WTC11 (cell line): ENCODE results near the gene ZNF512B. TPM values are rescaled to one million over a fixed set of nuclear protein-coding genes. Genes with fewer than 3 reads are reported as not detected.

Experiments
- ATAC-seq: fragments of 200-7000 bp; cut with Tn5 transposase; 2 replicates; pipeline ENCODE4 v1.10.0; 2021; ENCODE audit warnings: mild to moderate bottlenecking, moderate library complexity
- CTCF ChIA-PET: fragments of 300-600 bp; sonication (Branson Sonifier 250); formaldehyde crosslinking; loops from one replicate; lab custom pipeline; 2021; ENCODE audit warnings: antibody characterized with exemption; lab: Charles Lee
- POLR2A ChIA-PET: fragments of 350-600 bp; sonication (Branson Sonifier 250); formaldehyde crosslinking; loops from one replicate; lab custom pipeline; 2021; ENCODE audit warnings: antibody characterized with exemption; lab: Charles Lee
- DNase-seq: peaks from one replicate; pipeline ENCODE4 v3.0.0; 2021; ENCODE audit warnings: low spot score
- H3K27ac Mint-ChIP-seq: 2 replicates; pipeline ENCODE4 v1.8.0; 2021; ENCODE audit warnings: mixed read lengths
- H3K27me3 Mint-ChIP-seq: 2 replicates; pipeline ENCODE4 v1.8.0; 2021; ENCODE audit warnings: low read depth, mild to moderate bottlenecking, moderate library complexity, mixed read lengths
- H3K36me3 Mint-ChIP-seq: 2 replicates; pipeline ENCODE4 v1.8.0; 2021; ENCODE audit warnings: mixed read lengths
- H3K4me1 Mint-ChIP-seq: 2 replicates; pipeline ENCODE4 v1.8.0; 2022; ENCODE audit warnings: mixed read lengths
- H3K4me3 Mint-ChIP-seq: 2 replicates; pipeline ENCODE4 v1.8.0; 2021; ENCODE audit warnings: mild to moderate bottlenecking, moderate library complexity, mixed read lengths
- H3K9me3 Mint-ChIP-seq: 2 replicates; pipeline ENCODE4 v1.8.0; 2021; ENCODE audit warnings: mixed read lengths
- FOXK1 ChIP-seq: sonication (generic); formaldehyde crosslinking; IDR thresholded peaks from 2 replicates; pipeline ENCODE4 v1.8.0; 2022; ENCODE audit warnings: mild to moderate bottlenecking, moderate library complexity, missing genetic modification reagents
- GABPB1 ChIP-seq: sonication (generic); formaldehyde crosslinking; IDR thresholded peaks from 2 replicates; pipeline ENCODE4 v1.8.1; 2023; ENCODE audit warnings: mild to moderate bottlenecking, missing genetic modification reagents
- MYBL2 ChIP-seq: sonication (generic); formaldehyde crosslinking; IDR thresholded peaks from 2 replicates; pipeline ENCODE4 v1.8.1; 2023; ENCODE audit warnings: mild to moderate bottlenecking, moderate library complexity, missing genetic modification reagents
- NFATC4 ChIP-seq: fragments of 250-450 bp; sonication (Bioruptor Pico); IDR thresholded peaks from 2 replicates; pipeline ENCODE4 v1.9.0; 2021; ENCODE audit warnings: mild to moderate bottlenecking
- NFE2L1 ChIP-seq: sonication (generic); formaldehyde crosslinking; IDR thresholded peaks from 2 replicates; pipeline ENCODE4 v1.8.1; 2023; ENCODE audit warnings: missing genetic modification reagents
- NR1H2 ChIP-seq: sonication (generic); formaldehyde crosslinking; IDR thresholded peaks from 2 replicates; pipeline ENCODE4 v1.9.0; 2021; ENCODE audit warnings: mild to moderate bottlenecking, moderate library complexity, missing genetic modification reagents
- NR2C2 ChIP-seq: sonication (generic); formaldehyde crosslinking; IDR thresholded peaks from 2 replicates; pipeline ENCODE4 v1.8.0; 2022; ENCODE audit warnings: mild to moderate bottlenecking, missing genetic modification reagents
- TEAD4 ChIP-seq: sonication (generic); formaldehyde crosslinking; IDR thresholded peaks from 2 replicates; pipeline ENCODE4 v1.8.0; 2022; ENCODE audit warnings: mild to moderate bottlenecking, missing genetic modification reagents
- ZNF396 ChIP-seq: fragments of 250-450 bp; sonication (Bioruptor Pico); IDR thresholded peaks from 2 replicates; pipeline ENCODE4 v1.8.0; 2021; ENCODE audit warnings: mild to moderate bottlenecking, moderate library complexity, borderline replicate concordance
- total RNA-seq: library from RNA; stranded (reverse); gene quantifications from 3 replicates; pipeline ENCODE4 v1.2.3, GENCODE V29; 2021
- TF ChIP-seq, protein P1 (sequence below): sonication (generic); formaldehyde crosslinking; IDR thresholded peaks from 2 replicates; pipeline ENCODE4 v1.8.0; 2023; ENCODE audit warnings: missing genetic modification reagents
- TF ChIP-seq, protein P2 (sequence below): fragments of 250-450 bp; sonication (Bioruptor Pico); IDR thresholded peaks from 2 replicates; pipeline ENCODE4 v2.1.2; 2022; ENCODE audit warnings: mild to moderate bottlenecking, moderate library complexity
- TF ChIP-seq, protein P3 (sequence below): sonication (generic); formaldehyde crosslinking; IDR thresholded peaks from 2 replicates; pipeline ENCODE4 v1.8.0; 2022; ENCODE audit warnings: mild to moderate bottlenecking, missing genetic modification reagents
- TF ChIP-seq, protein P4 (sequence below): sonication (generic); formaldehyde crosslinking; IDR thresholded peaks from 2 replicates; pipeline ENCODE4 v1.8.1; 2023; ENCODE audit warnings: mild to moderate bottlenecking, missing genetic modification reagents
- TF ChIP-seq, protein P5 (sequence below): sonication (generic); formaldehyde crosslinking; IDR thresholded peaks from 2 replicates; pipeline ENCODE4 v1.8.1; 2023; ENCODE audit warnings: mild to moderate bottlenecking, missing genetic modification reagents
- TF ChIP-seq, protein P6 (sequence below): sonication (generic); formaldehyde crosslinking; IDR thresholded peaks from 2 replicates; pipeline ENCODE4 v1.8.1; 2023; ENCODE audit warnings: mild to moderate bottlenecking, moderate library complexity, missing genetic modification reagents
- TF ChIP-seq, protein P7 (sequence below): sonication (generic); formaldehyde crosslinking; IDR thresholded peaks from 2 replicates; pipeline ENCODE4 v1.8.1; 2023; ENCODE audit warnings: mild to moderate bottlenecking, missing genetic modification reagents, moderate library complexity

Gene ZNF512B
- total RNA-seq, 1 experiment from 2014 or later = 23.3 TPM

DNA sequence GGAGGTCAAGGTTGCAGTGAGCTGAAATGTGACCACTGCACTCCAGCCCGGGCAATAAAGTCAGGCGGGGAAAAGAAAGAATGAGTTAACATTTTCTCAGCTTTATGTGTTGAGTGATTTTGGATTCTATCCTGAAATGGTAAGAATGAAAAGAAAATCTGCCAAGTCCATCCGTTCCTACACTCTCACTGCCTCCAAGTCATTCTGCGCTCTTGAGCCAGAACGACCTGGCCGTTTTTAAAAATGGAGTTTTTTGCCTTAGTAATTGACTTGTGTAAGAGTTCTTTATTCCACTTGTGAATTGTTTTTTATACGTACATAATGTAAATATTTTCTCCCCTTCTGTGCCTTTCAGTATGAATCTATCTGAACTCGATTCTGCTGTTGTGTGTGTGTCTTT, 46.1 kb downstream of the ZNF512B start (continued):
- TF ChIP-seq NR2C2 (CRISPR knock-in tag) = no peak
- TF ChIP-seq, protein P1, sequence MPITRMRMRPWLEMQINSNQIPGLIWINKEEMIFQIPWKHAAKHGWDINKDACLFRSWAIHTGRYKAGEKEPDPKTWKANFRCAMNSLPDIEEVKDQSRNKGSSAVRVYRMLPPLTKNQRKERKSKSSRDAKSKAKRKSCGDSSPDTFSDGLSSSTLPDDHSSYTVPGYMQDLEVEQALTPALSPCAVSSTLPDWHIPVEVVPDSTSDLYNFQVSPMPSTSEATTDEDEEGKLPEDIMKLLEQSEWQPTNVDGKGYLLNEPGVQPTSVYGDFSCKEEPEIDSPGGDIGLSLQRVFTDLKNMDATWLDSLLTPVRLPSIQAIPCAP (CRISPR knock-in tag) = no peak

DNA sequence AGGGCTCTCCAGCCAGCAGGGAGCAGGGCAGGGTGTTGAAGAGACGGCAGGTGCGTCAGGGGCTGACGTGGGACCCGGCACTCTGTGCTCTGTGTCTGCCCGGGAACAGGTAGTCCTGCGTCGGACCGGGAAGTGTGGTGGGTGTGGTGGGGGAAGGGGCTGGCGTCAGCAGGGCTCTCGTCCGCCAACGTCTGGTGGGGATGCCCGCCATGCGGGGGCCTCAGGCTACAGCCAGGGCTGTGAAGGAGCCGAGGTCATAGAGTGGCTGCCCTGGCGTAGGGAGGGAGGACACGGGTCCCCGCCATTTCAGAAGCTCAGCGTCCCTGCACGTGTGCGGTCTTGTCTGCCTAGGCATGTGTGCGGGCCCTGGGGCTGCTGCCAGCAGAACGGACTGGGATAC, 49.5 kb downstream of the ZNF512B start:
- POLR2A ChIA-PET = no interaction called here
- TF ChIP-seq ZNF396 (CRISPR knock-in tag) (no peak), NR1H2 (CRISPR knock-in tag) (no peak), TEAD4 (CRISPR knock-in tag) (no peak), NFE2L1 (CRISPR knock-in tag) (no peak), FOXK1 (CRISPR knock-in tag) (no peak)
- TF ChIP-seq, protein P2, sequence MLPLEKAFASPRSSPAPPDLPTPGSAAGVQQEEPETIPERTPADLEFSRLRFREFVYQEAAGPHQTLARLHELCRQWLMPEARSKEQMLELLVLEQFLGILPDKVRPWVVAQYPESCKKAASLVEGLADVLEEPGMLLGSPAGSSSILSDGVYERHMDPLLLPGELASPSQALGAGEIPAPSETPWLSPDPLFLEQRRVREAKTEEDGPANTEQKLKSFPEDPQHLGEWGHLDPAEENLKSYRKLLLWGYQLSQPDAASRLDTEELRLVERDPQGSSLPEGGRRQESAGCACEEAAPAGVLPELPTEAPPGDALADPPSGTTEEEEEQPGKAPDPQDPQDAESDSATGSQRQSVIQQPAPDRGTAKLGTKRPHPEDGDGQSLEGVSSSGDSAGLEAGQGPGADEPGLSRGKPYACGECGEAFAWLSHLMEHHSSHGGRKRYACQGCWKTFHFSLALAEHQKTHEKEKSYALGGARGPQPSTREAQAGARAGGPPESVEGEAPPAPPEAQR (CRISPR knock-in tag) = no peak
- TF ChIP-seq, protein P3, sequence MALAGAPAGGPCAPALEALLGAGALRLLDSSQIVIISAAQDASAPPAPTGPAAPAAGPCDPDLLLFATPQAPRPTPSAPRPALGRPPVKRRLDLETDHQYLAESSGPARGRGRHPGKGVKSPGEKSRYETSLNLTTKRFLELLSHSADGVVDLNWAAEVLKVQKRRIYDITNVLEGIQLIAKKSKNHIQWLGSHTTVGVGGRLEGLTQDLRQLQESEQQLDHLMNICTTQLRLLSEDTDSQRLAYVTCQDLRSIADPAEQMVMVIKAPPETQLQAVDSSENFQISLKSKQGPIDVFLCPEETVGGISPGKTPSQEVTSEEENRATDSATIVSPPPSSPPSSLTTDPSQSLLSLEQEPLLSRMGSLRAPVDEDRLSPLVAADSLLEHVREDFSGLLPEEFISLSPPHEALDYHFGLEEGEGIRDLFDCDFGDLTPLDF (CRISPR knock-in tag) = no peak
- TF ChIP-seq, protein P4, sequence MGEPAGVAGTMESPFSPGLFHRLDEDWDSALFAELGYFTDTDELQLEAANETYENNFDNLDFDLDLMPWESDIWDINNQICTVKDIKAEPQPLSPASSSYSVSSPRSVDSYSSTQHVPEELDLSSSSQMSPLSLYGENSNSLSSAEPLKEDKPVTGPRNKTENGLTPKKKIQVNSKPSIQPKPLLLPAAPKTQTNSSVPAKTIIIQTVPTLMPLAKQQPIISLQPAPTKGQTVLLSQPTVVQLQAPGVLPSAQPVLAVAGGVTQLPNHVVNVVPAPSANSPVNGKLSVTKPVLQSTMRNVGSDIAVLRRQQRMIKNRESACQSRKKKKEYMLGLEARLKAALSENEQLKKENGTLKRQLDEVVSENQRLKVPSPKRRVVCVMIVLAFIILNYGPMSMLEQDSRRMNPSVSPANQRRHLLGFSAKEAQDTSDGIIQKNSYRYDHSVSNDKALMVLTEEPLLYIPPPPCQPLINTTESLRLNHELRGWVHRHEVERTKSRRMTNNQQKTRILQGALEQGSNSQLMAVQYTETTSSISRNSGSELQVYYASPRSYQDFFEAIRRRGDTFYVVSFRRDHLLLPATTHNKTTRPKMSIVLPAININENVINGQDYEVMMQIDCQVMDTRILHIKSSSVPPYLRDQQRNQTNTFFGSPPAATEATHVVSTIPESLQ = no peak
- no peak for DNase-seq
- Mint-ChIP-seq H3K27me3 (no peaks in the 10 kb centered on the region), H3K9me3 (peaks cover 15% of the 10 kb centered on the region), H3K36me3 (peaks cover 27% of the 10 kb centered on the region), H3K4me1 (no peaks in the 10 kb centered on the region), H3K4me3 (no peak overlapping the region), H3K27ac (no peak overlapping the region)
- no peak for ATAC-seq
- CTCF ChIA-PET = interaction anchor here (1.3 kb wide), 1 partner anchor 145 kb away, joined by 3 read pairs; no protein-coding TSS in a partner anchor

DNA sequence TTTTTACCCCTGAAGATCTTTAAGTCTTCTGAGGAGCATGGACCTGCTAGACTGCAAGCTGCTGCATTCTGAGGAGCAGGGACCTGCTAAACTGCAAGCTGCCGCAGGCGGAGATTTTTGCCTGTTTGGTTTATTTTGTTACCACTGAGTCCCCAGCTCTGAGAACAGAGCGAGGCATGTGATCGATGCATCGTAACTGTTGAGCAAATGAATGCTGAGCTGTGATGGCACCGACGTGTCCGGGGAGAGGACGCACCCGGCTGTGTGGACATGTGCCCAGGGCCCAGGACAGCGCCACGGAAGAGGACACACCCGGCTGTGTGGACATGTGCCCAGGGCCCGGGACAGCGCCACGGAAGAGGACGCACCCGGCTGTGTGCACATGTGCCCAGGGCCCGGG, 50.6 kb downstream of the ZNF512B start:
- ChIA-PET CTCF (no interaction called here), POLR2A (no interaction called here)
- Mint-ChIP-seq H3K4me1 (no peaks in the 10 kb centered on the region), H3K9me3 (peaks cover 19% of the 10 kb centered on the region), H3K27ac (no peak overlapping the region), H3K4me3 (no peak overlapping the region), H3K27me3 (no peaks in the 10 kb centered on the region), H3K36me3 (peaks cover 31% of the 10 kb centered on the region)
- DNase-seq = no peak
- TF ChIP-seq NFATC4 (CRISPR knock-in tag) = no peak
- TF ChIP-seq, protein P5, sequence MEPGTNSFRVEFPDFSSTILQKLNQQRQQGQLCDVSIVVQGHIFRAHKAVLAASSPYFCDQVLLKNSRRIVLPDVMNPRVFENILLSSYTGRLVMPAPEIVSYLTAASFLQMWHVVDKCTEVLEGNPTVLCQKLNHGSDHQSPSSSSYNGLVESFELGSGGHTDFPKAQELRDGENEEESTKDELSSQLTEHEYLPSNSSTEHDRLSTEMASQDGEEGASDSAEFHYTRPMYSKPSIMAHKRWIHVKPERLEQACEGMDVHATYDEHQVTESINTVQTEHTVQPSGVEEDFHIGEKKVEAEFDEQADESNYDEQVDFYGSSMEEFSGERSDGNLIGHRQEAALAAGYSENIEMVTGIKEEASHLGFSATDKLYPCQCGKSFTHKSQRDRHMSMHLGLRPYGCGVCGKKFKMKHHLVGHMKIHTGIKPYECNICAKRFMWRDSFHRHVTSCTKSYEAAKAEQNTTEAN (CRISPR knock-in tag) = no peak
- TF ChIP-seq, protein P6, sequence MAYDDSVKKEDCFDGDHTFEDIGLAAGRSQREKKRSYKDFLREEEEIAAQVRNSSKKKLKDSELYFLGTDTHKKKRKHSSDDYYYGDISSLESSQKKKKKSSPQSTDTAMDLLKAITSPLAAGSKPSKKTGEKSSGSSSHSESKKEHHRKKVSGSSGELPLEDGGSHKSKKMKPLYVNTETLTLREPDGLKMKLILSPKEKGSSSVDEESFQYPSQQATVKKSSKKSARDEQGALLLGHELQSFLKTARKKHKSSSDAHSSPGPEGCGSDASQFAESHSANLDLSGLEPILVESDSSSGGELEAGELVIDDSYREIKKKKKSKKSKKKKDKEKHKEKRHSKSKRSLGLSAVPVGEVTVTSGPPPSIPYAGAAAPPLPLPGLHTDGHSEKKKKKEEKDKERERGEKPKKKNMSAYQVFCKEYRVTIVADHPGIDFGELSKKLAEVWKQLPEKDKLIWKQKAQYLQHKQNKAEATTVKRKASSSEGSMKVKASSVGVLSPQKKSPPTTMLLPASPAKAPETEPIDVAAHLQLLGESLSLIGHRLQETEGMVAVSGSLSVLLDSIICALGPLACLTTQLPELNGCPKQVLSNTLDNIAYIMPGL = no peak
- no peak for TF ChIP-seq GABPB1 (CRISPR knock-in tag)
- no peak for TF ChIP-seq MYBL2
- TF ChIP-seq, protein P7, sequence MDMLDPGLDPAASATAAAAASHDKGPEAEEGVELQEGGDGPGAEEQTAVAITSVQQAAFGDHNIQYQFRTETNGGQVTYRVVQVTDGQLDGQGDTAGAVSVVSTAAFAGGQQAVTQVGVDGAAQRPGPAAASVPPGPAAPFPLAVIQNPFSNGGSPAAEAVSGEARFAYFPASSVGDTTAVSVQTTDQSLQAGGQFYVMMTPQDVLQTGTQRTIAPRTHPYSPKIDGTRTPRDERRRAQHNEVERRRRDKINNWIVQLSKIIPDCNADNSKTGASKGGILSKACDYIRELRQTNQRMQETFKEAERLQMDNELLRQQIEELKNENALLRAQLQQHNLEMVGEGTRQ (CRISPR knock-in tag) = no peak
- no peak for ATAC-seq
